K562 (cell line): ENCODE data around the gene LHX3. TPM values are rescaled to one million over a fixed set of nuclear protein-coding genes. Genes with fewer than 3 reads are reported as not detected.

Experiments used
- CLOCK ChIP-seq: fragments of 250-450 bp; sonication (Bioruptor Pico); IDR thresholded peaks from 2 replicates; pipeline ENCODE4 v1.4.0; 2020; ENCODE audit warnings: mild to moderate bottlenecking, moderate library complexity, borderline replicate concordance
- CREB3 ChIP-seq: fragments of 450-650 bp; conservative IDR thresholded peaks from 2 replicates; pipeline ENCODE4 v1.6.1; 2016; ENCODE audit warnings: missing genetic modification characterization, low read depth, mild to moderate bottlenecking, missing compliant biosample characterization, moderate library complexity
- DMBX1 ChIP-seq: fragments of 250-450 bp; sonication (Bioruptor Pico); IDR thresholded peaks from 2 replicates; pipeline ENCODE4 v1.8.0; 2022; ENCODE audit warnings: inconsistent platforms, mild to moderate bottlenecking, moderate library complexity, borderline replicate concordance
- KLF16 ChIP-seq: IDR thresholded peaks from 2 replicates; pipeline ENCODE4 v1.6.1; 2016; ENCODE audit warnings: antibody characterized with exemption
- NFE2 ChIP-seq: IDR thresholded peaks from 2 replicates; pipeline ENCODE4 v1.6.1; 2014; ENCODE audit warnings: antibody characterized with exemption, low read depth
- POU5F1 ChIP-seq: fragments of 150-350 bp; IDR thresholded peaks from 2 replicates; pipeline ENCODE4 v1.6.1; 2014; ENCODE audit warnings: borderline replicate concordance, low read length, low read depth, mild to moderate bottlenecking; ENCODE audit not compliant: partially characterized antibody
- SMARCA5 ChIP-seq: fragments of 450-650 bp; IDR thresholded peaks from 2 replicates; pipeline ENCODE4 v1.6.1; 2016
- VEZF1 ChIP-seq: fragments of 200-800 bp; sonication (Bioruptor generic); IDR thresholded peaks from 2 replicates; pipeline ENCODE4 v1.6.1; 2017; ENCODE audit warnings: missing genetic modification characterization, missing compliant biosample characterization
- ZBTB1 ChIP-seq: sonication (generic); formaldehyde crosslinking; IDR thresholded peaks from 2 replicates; pipeline ENCODE4 v1.8.1; 2023; ENCODE audit warnings: missing genetic modification reagents, low read depth, mild to moderate bottlenecking, borderline replicate concordance
- ZBTB40 ChIP-seq, 2 experiments: fragments of 450-650 bp in 1 of 2; sonication (generic) in 1 of 2; formaldehyde crosslinking in 1 of 2; IDR thresholded peaks; 2 replicates each; pipeline versions ENCODE4 v1.7.1 to v1.9.0; 2016 to 2022; ENCODE audit warnings: inconsistent platforms in 1 of 2, mild to moderate bottlenecking in 1 of 2, missing genetic modification reagents in 1 of 2
- ZFX ChIP-seq: sonication (generic); formaldehyde crosslinking; IDR thresholded peaks from 2 replicates; pipeline ENCODE4 v1.8.0; 2022; ENCODE audit warnings: mild to moderate bottlenecking, missing genetic modification reagents, moderate library complexity
- ZNF354B ChIP-seq: fragments of 250-450 bp; sonication (Bioruptor Pico); IDR thresholded peaks from 2 replicates; pipeline ENCODE4 v1.4.0; 2020
- polyA plus RNA-seq, 8 experiments: library from polyadenylated mRNA; depleted of rRNA in 4 of 8; stranded (reverse) in 5 of 8; unstranded in 3 of 8; fragments of >200 nt; fragmentation: Nextera tagmentation in 2 of 8; fragmentation: Illumina TruSeq in 1 of 8; extraction: Ambion mirVana in 2 of 8; extraction: Trizol in 1 of 8; gene quantifications; 2 replicates each; pipeline versions ENCODE4 v1.2.1 to v1.2.3, GENCODE V29; 2011 to 2014; ENCODE audit warnings: inconsistent platforms in 1 of 8, missing spikeins in 1 of 8
- total RNA-seq, 7 experiments: library from RNA; depleted of rRNA in 6 of 7; stranded (reverse); fragments of >200 nt in 6 of 7; fragmentation: Illumina TruSeq in 2 of 7; extraction: Trizol in 2 of 7; gene quantifications; 2 replicates each; pipeline versions ENCODE4 v1.2.1 to v1.2.3, GENCODE V29; 2011 to 2021; ENCODE audit warnings: low replicate concordance in 1 of 7

LHX3 gene
- total and polyA plus RNA-seq, 9 of the 15 experiments (the other 6 are each of a cell fraction or from before 2014, with no cell fraction given) = 0.09 TPM; not detected in 8

- TF ChIP-seq CLOCK (CRISPR knock-in tag) (no peak), CREB3 (no peak), KLF16 (no peak), VEZF1 (peak; percentile 91), POU5F1 (no peak), SMARCA5 (no peak), ZNF354B (CRISPR knock-in tag) (no peak), DMBX1 (no peak), ZBTB1 (CRISPR knock-in tag) (no peak), ZBTB40 (IDR thresholded peaks at IDR 0.05) (0 out of 2 replicates have a peak, but pooled peaks have one; percentile 34), ZBTB40 (CRISPR knock-in tag; IDR thresholded peaks at IDR 0.05) (no peak), NFE2 (peak; percentile 27; the same call in 1 of the 2 replicates), ZFX (CRISPR knock-in tag) (no peak)
Measured at GRCh38 chr9:136231478-136232297, 26.8 kb upstream of the LHX3 start (continued).
